MM.1S (cell line): ENCODE data around the gene NDUFAF5.

Source experiments
- EZH2phosphoT487 ChIP-seq: fragments of 300-600 bp; sonication (generic); IDR thresholded peaks from 2 replicates; pipeline ENCODE4 v1.6.1; 2018; ENCODE audit warnings: antibody characterized with exemption, low read length
- TF ChIP-seq, protein P1 (sequence below): fragments of 300-600 bp; sonication (generic); IDR thresholded peaks from 2 replicates; pipeline ENCODE4 v1.5.1; 2016; ENCODE audit warnings: antibody characterized with exemption, low read length, mixed read lengths

GRCh38 chr20:13778827-13779226 lies 6.0 kb upstream of the NDUFAF5 start:
- TF ChIP-seq EZH2phosphoT487, result no peak
- TF ChIP-seq, protein P1, sequence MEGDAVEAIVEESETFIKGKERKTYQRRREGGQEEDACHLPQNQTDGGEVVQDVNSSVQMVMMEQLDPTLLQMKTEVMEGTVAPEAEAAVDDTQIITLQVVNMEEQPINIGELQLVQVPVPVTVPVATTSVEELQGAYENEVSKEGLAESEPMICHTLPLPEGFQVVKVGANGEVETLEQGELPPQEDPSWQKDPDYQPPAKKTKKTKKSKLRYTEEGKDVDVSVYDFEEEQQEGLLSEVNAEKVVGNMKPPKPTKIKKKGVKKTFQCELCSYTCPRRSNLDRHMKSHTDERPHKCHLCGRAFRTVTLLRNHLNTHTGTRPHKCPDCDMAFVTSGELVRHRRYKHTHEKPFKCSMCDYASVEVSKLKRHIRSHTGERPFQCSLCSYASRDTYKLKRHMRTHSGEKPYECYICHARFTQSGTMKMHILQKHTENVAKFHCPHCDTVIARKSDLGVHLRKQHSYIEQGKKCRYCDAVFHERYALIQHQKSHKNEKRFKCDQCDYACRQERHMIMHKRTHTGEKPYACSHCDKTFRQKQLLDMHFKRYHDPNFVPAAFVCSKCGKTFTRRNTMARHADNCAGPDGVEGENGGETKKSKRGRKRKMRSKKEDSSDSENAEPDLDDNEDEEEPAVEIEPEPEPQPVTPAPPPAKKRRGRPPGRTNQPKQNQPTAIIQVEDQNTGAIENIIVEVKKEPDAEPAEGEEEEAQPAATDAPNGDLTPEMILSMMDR, result no peak
